HepG2 (cell line): ENCODE data around the gene POC1B. TPM values are rescaled to one million over a fixed set of nuclear protein-coding genes. Genes with fewer than 3 reads are reported as not detected.

Source experiments
- ATF3 ChIP-seq: sonication (generic); formaldehyde crosslinking; IDR thresholded peaks from 2 replicates; pipeline ENCODE4 v1.4.0; 2020; ENCODE audit warnings: missing genetic modification reagents
- ATF7 ChIP-seq, 2 experiments: fragments of 450-650 bp in 1 of 2; sonication (generic) in 1 of 2; formaldehyde crosslinking in 1 of 2; IDR thresholded peaks; 2 replicates each; pipeline versions ENCODE4 v1.4.0 to v1.6.1; 2016 to 2020; ENCODE audit warnings: antibody characterized with exemption in 1 of 2, mild to moderate bottlenecking in 1 of 2, missing genetic modification reagents in 1 of 2
- FOXA1 ChIP-seq, 2 experiments: fragments of 450-650 bp in 1 of 2; sonication (generic) in 1 of 2; formaldehyde crosslinking in 1 of 2; IDR thresholded peaks; 2 replicates each; pipeline versions ENCODE4 v1.4.0 to v1.6.1; 2016 to 2020; ENCODE audit warnings: missing genetic modification reagents in 1 of 2
- GPBP1L1 ChIP-seq: sonication (generic); formaldehyde crosslinking; IDR thresholded peaks from 2 replicates; pipeline ENCODE4 v1.5.0; 2020; ENCODE audit warnings: mild to moderate bottlenecking, missing genetic modification reagents
- HHEX ChIP-seq: IDR thresholded peaks from 2 replicates; pipeline ENCODE4 v1.6.1; 2016; ENCODE audit warnings: control low read depth
- HINFP ChIP-seq: sonication (generic); formaldehyde crosslinking; IDR thresholded peaks from 2 replicates; pipeline ENCODE4 v1.4.0; 2020; ENCODE audit warnings: low read depth, mild to moderate bottlenecking, missing genetic modification reagents
- HNRNPH1 ChIP-seq: fragments of 200-400 bp; formaldehyde crosslinking; optimal IDR thresholded peaks from 2 replicates; pipeline ENCODE3; 2017; ENCODE audit warnings: mild to moderate bottlenecking, low read depth, low read length
- HNRNPUL1 ChIP-seq: fragments of 200-400 bp; formaldehyde crosslinking; IDR thresholded peaks from 2 replicates; pipeline ENCODE4 v1.6.1; 2017; ENCODE audit warnings: low read depth, mild to moderate bottlenecking, low read length, moderate library complexity
- JUND ChIP-seq: sonication (generic); formaldehyde crosslinking; IDR thresholded peaks from 2 replicates; pipeline ENCODE4 v1.8.0; 2022; ENCODE audit warnings: mild to moderate bottlenecking, missing genetic modification reagents
- PRDM10 ChIP-seq: sonication (generic); formaldehyde crosslinking; IDR thresholded peaks from 2 replicates; pipeline ENCODE4 v1.4.0; 2020; ENCODE audit warnings: low read depth, missing genetic modification reagents
- RARA ChIP-seq: IDR thresholded peaks from 2 replicates; pipeline ENCODE4 v1.6.1; 2016; ENCODE audit warnings: missing genetic modification reagents, missing compliant biosample characterization
- RCOR2 ChIP-seq: IDR thresholded peaks from 2 replicates; pipeline ENCODE4 v1.6.1; 2016; ENCODE audit warnings: missing biosample characterization, missing genetic modification reagents
- RXRB ChIP-seq: IDR thresholded peaks from 2 replicates; pipeline ENCODE4 v1.6.1; 2016; ENCODE audit warnings: borderline replicate concordance, missing genetic modification reagents, missing compliant biosample characterization
- SOX6 ChIP-seq, 2 experiments: fragments of 450-650 bp in 1 of 2; sonication (generic) in 1 of 2; formaldehyde crosslinking in 1 of 2; IDR thresholded peaks; 2 replicates each; pipeline versions ENCODE4 v1.4.0 to v1.6.1; 2017 to 2020; ENCODE audit warnings: antibody characterized with exemption in 1 of 2, mild to moderate bottlenecking in 1 of 2, missing genetic modification reagents in 1 of 2
- XBP1 ChIP-seq: sonication (generic); formaldehyde crosslinking; IDR thresholded peaks from 2 replicates; pipeline ENCODE4 v1.5.0; 2020; ENCODE audit warnings: missing genetic modification reagents
- ZBTB7A ChIP-seq: sonication (generic); formaldehyde crosslinking; IDR thresholded peaks from 2 replicates; pipeline ENCODE4 v1.8.0; 2022; ENCODE audit warnings: mild to moderate bottlenecking, missing genetic modification reagents
- ZNF431 ChIP-seq: sonication (generic); formaldehyde crosslinking; IDR thresholded peaks from 2 replicates; pipeline ENCODE4 v1.9.0; 2022; ENCODE audit warnings: missing genetic modification reagents, low read depth, mild to moderate bottlenecking, borderline replicate concordance
- ZNF589 ChIP-seq: sonication (generic); formaldehyde crosslinking; conservative IDR thresholded peaks from 2 replicates; pipeline ENCODE4 v1.8.0; 2022; ENCODE audit warnings: mild to moderate bottlenecking, moderate library complexity, missing genetic modification reagents
- ZNF784 ChIP-seq: sonication (generic); formaldehyde crosslinking; IDR thresholded peaks from 2 replicates; pipeline ENCODE4 v1.5.1; 2020; ENCODE audit warnings: missing genetic modification reagents, mild to moderate bottlenecking, borderline replicate concordance
- ZSCAN9 ChIP-seq: IDR thresholded peaks from 2 replicates; pipeline ENCODE4 v1.6.1; 2016; ENCODE audit warnings: borderline replicate concordance
- polyA plus RNA-seq, 8 experiments: library from polyadenylated mRNA; depleted of rRNA in 3 of 8; stranded (reverse) in 7 of 8; unstranded in 1 of 8; fragments of >200 nt; fragmentation: Illumina TruSeq in 4 of 8; extraction: Trizol in 4 of 8; gene quantifications; 2 replicates each; pipeline versions ENCODE4 v1.2.1 to v1.2.3, GENCODE V29; 2011 to 2016; ENCODE audit warnings: low read depth in 4 of 8, missing spikeins in 1 of 8, mixed read lengths in 1 of 8; ENCODE audit not compliant: insufficient read depth in 1 of 8
- total RNA-seq, 5 experiments: library from RNA; depleted of rRNA; stranded (reverse); fragments of >200 nt; fragmentation: Illumina TruSeq; extraction: Trizol; gene quantifications; 2 replicates each; pipeline ENCODE4 v1.2.3, GENCODE V29; 2016; ENCODE audit warnings: low read depth in 1 of 5

The POC1B gene
- total and polyA plus RNA-seq, 2 of the 13 experiments (the other 11 are each of a cell fraction or from before 2014, with no cell fraction given), result 9.3 to 11.0 TPM

GRCh38 chr12:89390802-89391673 lies 134.8 kb downstream of the POC1B start (continued):
- peak; percentile 59; the same call in 1 of the 2 replicates for TF ChIP-seq JUND (CRISPR knock-in tag)
- TF ChIP-seq ZNF784 (CRISPR knock-in tag), result 0 out of 2 replicates have a peak, but pooled peaks have one; percentile 4
- no peak for TF ChIP-seq XBP1 (CRISPR knock-in tag)
- TF ChIP-seq HHEX (CRISPR knock-in tag), result peak; percentile 87
- peak; percentile 84; the same call in 1 of the 2 replicates for TF ChIP-seq RCOR2
- TF ChIP-seq FOXA1 (IDR thresholded peaks at IDR 0.05), result no peak
- TF ChIP-seq FOXA1 (CRISPR knock-in tag; IDR thresholded peaks at IDR 0.05), result peak; percentile 86
- peak; percentile 94 for TF ChIP-seq RXRB (CRISPR knock-in tag)
- TF ChIP-seq ZNF431 (CRISPR knock-in tag), result peak; percentile 34; the same call in 1 of the 2 replicates
- 0 out of 2 replicates have a peak, but pooled peaks have one; percentile 40 for TF ChIP-seq ZSCAN9
- TF ChIP-seq ZNF589, result 0 out of 2 replicates have a peak, but pooled peaks have one; percentile 45
- no peak for TF ChIP-seq ZBTB7A (CRISPR knock-in tag)
- no peak for TF ChIP-seq GPBP1L1
- TF ChIP-seq HINFP (CRISPR knock-in tag), result no peak
- TF ChIP-seq HNRNPH1, result no peak
- TF ChIP-seq ATF3, result peak; percentile 56; the same call in 1 of the 2 replicates
- 0 out of 2 replicates have a peak, but pooled peaks have one; percentile 41 for TF ChIP-seq PRDM10
- no peak for TF ChIP-seq SOX6 (IDR thresholded peaks at IDR 0.05)
- peak; percentile 93 for TF ChIP-seq SOX6 (CRISPR knock-in tag; IDR thresholded peaks at IDR 0.05)
- no peak; the same call in 1 of the 2 replicates for TF ChIP-seq ATF7 (IDR thresholded peaks at IDR 0.05)
- TF ChIP-seq ATF7 (CRISPR knock-in tag; IDR thresholded peaks at IDR 0.05), result peak; percentile 37; the same call in 1 of the 2 replicates
- TF ChIP-seq HNRNPUL1, result no peak
- peak; percentile 94 for TF ChIP-seq RARA (CRISPR knock-in tag)
